T-helper 9 cell (primary cell): ENCODE data around the gene TWIST2.

Experiments used
- DNase-seq: peaks from one replicate; pipeline ENCODE4 v3.0.0-alpha.2; 2020

TWIST2 gene

GRCh38 chr2:238943338-238944067, 95.6 kb downstream of the TWIST2 start:
- DNase-seq, result no peak

DNA sequence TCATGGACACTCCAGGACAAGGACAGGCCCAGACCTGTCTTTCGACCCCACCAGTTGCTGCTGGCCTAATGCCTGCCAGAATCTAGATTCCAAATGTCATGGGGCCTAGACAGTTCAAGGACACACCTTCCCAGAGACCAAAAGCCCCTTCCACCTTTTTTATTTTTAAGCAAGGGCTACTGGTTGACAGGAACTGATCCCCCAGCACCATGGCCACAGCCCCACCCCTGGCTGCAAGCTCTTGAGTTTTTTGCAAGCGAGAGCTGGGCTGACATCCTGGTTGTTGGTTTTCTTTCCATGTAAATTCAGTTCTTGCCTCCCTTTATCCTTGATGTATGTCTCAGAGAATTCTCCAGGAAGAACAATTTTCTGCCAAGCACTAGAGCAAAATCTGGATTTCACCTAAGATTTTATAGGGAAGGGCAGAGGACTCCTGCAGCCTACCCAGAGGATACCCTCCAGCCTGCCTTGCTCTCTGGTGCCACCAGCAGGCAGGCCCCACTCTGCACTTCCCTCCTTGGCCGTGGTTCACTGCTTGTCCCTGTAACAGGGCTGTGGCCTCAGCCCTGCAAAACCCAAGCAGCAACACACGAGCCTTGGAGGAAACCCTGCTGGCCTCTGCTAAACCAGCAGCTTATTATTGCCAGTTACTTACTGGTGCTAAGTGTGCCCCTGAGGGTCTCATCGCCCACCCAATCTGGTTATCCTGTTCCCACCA, 97.7 kb downstream of the TWIST2 start:
- DNase-seq, result no peak

- no peak for DNase-seq
Observed at GRCh38 chr2:238946318-238947242, 98.7 kb downstream of the TWIST2 start.

DNA sequence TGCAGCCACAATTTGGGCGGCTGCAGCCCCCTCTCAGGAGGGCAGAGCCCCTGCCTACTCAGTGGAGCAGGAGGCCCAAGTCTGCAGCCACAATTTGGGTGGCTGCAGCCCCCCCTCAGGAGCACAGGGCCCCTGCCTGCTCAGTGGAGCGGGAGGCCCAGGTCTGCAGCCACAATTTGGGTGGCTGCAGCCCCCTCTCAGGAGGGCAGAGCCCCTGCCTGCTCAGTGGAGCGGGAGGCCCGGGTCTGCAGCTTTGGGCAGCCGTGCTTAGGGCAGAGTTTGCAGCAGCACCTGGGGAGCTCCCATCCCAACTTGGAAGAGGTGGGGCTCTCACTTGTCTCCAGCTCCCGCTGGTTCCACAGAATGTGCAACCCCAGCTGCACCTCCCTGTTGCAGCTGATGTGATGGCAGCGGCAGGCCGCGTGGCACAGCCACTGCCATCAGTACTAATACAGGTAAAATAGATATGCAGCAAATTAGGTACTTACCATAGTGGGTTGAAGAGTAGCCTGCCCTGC, 99.4 kb downstream of the TWIST2 start:
- no peak for DNase-seq

DNA sequence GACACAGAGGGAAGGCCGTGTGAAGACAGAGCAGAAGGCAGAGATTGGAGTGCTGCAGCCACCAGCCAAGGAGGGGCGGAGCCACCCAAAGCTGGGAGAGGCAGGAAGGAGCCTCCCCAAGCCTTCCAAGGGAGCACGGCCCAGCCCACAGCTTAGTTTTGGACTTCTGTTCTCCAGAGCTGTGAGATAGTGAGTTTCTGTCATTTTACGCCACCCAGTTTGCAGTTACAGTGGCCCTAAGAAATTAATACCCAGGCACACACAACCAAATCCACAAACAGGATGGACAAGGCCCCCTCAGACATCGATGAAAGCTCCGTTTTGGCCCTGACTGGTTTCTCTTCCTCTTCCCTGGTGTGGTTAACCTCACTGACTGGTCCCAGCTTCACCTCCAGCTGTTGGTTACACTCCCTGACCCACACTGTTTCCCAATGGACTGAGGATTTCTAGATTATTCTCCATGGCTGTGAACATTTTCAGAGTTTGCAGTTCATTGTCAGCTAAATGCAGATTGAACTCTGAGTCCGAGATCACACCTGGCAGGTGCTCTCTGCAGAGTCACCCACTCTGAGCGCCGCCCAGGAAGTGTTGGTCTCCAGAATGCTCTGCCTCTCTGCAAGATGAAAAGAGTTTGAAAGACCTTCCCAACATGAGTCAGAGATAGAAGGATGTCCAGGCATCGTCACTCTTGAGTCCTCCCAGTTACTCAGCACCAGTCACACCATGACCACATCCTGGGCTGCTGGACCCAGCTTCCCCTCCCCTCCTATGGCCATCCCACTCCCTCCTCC, 100.2 kb downstream of the TWIST2 start:
- no peak for DNase-seq

- no peak for DNase-seq
Observed at GRCh38 chr2:238948765-238949641, 101.1 kb downstream of the TWIST2 start.

GRCh38 chr2:238949710-238950345, 101.9 kb downstream of the TWIST2 start:
- no peak for DNase-seq

DNA sequence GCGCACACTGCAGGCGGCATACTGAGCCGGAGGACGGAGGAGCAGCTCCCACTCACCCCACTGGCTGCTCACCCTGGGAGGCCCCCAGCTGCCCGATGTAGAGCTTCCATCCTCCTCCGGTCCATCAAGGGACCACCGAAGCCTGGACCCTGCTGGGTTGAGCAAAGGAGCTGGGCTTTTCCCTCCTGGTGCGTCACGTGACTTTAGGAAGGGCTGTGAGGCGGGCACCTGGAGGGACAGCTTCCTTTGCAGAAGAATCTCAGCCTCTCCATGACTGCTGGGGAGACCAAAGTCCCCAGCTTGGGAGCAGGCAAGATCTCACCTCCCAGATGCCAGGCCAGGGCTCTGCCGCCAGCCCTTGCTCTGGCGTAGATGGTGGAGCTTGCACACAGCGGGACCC, 102.7 kb downstream of the TWIST2 start:
- DNase-seq, result no peak

- no peak for DNase-seq
Observed at GRCh38 chr2:238952261-238952919, 104.5 kb downstream of the TWIST2 start.

GRCh38 chr2:238954841-238955591, 107.1 kb downstream of the TWIST2 start:
- no peak for DNase-seq

DNA sequence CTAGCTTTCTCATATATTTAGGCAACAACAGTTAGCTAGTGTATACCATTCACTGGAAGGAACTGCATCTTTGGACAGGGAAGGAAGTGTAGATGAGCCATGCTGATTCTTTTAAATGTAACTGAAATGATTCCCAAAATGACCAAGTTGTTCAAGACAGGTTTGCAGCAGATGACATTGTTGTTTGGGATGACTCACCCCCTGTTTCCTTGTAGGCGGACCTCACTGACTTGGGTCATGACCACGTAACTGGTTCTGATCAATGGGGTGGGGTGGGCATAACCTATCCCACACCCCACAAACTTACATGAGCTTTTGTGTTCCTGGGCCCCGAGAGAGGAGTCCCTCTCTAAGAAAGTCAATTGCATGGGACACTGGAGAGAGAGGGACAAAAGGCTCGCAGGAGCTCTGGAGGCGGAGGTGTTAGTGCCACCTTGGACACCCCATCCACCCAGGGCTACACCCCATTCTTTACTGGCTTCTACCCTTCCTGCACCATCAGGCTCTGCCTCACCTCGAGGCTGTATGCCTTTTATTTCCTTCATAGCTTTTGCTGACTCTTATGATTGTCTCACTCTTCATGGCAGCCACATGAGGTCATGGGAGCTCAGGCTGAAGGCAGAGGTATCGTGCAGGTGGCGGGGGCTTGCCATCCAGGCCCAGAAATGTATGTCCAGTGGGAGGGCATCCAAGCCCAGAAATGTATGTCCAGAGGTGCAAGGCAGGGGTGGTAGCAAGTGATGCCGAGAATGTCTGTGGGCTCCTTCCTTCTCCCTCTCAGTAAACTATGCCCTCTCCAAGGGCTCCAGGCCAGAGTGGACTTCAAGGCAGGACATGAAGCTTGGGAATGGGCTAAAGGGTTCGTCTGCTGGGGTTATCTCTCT, 108.0 kb downstream of the TWIST2 start:
- DNase-seq, result no peak

- DNase-seq, result no peak
Observed at GRCh38 chr2:238956676-238957075, 108.8 kb downstream of the TWIST2 start.
